ENCODE results near the gene REPS1. TPM values are rescaled to one million over a fixed set of nuclear protein-coding genes. Genes with fewer than 3 reads are reported as not detected.

The REPS1 gene
- total RNA-seq, 2 donors from 2014 or later = 29.7 to 35.2 TPM

- peaks cover 0 to 17% of the 10 kb centered on the region in 2 donors for H3K4me1 ChIP-seq
- no peaks in the 10 kb centered on the region for H3K9me3 ChIP-seq
- TF ChIP-seq, protein P1, sequence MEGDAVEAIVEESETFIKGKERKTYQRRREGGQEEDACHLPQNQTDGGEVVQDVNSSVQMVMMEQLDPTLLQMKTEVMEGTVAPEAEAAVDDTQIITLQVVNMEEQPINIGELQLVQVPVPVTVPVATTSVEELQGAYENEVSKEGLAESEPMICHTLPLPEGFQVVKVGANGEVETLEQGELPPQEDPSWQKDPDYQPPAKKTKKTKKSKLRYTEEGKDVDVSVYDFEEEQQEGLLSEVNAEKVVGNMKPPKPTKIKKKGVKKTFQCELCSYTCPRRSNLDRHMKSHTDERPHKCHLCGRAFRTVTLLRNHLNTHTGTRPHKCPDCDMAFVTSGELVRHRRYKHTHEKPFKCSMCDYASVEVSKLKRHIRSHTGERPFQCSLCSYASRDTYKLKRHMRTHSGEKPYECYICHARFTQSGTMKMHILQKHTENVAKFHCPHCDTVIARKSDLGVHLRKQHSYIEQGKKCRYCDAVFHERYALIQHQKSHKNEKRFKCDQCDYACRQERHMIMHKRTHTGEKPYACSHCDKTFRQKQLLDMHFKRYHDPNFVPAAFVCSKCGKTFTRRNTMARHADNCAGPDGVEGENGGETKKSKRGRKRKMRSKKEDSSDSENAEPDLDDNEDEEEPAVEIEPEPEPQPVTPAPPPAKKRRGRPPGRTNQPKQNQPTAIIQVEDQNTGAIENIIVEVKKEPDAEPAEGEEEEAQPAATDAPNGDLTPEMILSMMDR (IDR thresholded peaks at IDR 0.05) = no peak
- H3K4me3 ChIP-seq = no peak overlapping the region
- H3K36me3 ChIP-seq = no peaks in the 10 kb centered on the region
- no peaks in the 10 kb centered on the region for H3K27me3 ChIP-seq
- H3K27ac ChIP-seq = no peak overlapping the region
- DNase-seq (ENCODE audit: low spot score) = no peak
Observed at GRCh38 chr6:138957903-138958302, 30.1 kb downstream of the REPS1 start.

DNA sequence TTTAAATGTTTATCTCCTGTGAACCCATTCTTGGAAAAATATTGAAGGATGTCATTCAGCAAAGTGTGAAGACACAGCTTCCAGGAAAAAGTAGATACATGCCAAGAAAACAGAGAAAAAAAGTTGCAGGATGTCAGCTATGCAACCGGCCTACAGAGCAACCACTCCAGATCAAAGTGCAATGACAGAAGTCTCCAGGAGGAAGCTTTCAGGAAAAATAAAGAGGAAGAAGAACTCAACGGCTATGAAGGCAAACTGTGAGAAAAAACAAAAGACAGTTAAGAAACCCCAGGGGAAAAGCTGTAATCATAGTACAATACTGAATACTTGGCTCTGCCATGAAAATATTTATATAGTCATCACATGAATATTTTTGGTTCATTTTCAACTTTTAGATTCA is 30.6 kb downstream of the REPS1 start:
- Histone ChIP-seq H3K27me3 (no peaks in the 10 kb centered on the region), H3K27ac (no peak overlapping the region), H3K4me3 (no peak overlapping the region), H3K36me3 (no peaks in the 10 kb centered on the region), H3K4me1 (peaks cover 0 to 17% of the 10 kb centered on the region in 2 donors), H3K9me3 (no peaks in the 10 kb centered on the region)
- TF ChIP-seq, protein P1 (IDR thresholded peaks at IDR 0.05) = no peak
- DNase-seq (ENCODE audit: low spot score) = no peak

DNA sequence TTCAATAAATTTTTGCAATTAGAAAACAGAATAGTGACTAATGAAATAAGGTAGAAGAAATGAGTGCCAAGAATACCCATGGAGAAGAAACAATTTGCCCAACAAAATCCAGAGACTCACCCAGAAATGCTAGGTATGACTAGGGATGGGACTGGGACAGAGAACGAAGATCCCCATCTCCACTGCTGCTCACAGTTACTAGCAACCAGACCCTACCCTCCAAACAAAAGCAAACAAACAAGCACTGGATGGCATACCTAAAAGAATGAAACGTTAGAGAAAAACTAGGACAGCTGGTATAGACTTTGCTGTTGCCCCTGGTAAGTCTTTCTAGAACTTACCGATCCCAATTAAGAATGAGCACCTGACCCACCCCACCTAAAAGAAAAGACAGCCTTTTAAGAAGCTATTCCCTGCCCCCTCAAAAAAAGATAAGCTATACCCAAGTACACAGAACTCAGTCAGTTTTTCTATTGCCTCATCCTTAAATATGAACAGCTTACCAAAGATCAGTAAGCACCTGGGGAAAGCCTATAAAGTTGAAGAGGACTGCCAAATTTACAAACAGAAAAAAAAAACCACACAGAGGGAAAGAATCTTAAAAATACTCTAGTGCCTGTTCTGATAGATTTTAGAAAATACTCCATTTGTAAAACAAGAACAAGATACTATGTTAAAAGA is 31.7 kb downstream of the REPS1 start:
- H3K4me1 ChIP-seq = peaks cover 0 to 17% of the 10 kb centered on the region in 2 donors
- H3K36me3 ChIP-seq = no peaks in the 10 kb centered on the region
- H3K27me3 ChIP-seq = no peaks in the 10 kb centered on the region
- H3K4me3 ChIP-seq = no peak overlapping the region
- TF ChIP-seq, protein P1 (IDR thresholded peaks at IDR 0.05) = no peak
- no peak overlapping the region for H3K27ac ChIP-seq
- DNase-seq (ENCODE audit: low spot score) = no peak
- no peaks in the 10 kb centered on the region for H3K9me3 ChIP-seq

DNA sequence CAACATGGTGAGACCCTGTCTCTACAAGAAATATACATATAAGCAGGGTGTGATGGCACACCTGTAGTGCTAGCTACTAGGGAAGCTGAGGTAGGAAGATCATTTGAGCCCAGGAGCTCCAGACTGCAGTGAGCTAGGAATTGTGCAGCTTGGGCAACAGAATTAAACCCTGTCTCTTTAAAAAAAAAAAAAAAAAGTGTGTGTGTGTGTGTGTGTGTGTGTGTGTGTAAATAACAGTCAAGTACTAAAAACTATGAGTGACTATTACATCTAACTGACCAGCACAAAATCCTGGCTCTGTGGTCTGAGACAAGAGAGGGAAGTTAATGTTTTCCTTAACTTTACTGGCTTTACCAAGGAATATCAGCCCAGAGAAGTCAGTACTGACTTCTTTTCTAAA is 32.8 kb downstream of the REPS1 start:
- H3K4me3 ChIP-seq = no peak overlapping the region
- H3K27me3 ChIP-seq = no peaks in the 10 kb centered on the region
- DNase-seq (ENCODE audit: low spot score) = no peak
- TF ChIP-seq, protein P1 (IDR thresholded peaks at IDR 0.05) = no peak
- no peaks in the 10 kb centered on the region for H3K9me3 ChIP-seq
- peaks cover 0 to 17% of the 10 kb centered on the region in 2 donors for H3K4me1 ChIP-seq
- no peak overlapping the region for H3K27ac ChIP-seq
- no peaks in the 10 kb centered on the region for H3K36me3 ChIP-seq

DNA sequence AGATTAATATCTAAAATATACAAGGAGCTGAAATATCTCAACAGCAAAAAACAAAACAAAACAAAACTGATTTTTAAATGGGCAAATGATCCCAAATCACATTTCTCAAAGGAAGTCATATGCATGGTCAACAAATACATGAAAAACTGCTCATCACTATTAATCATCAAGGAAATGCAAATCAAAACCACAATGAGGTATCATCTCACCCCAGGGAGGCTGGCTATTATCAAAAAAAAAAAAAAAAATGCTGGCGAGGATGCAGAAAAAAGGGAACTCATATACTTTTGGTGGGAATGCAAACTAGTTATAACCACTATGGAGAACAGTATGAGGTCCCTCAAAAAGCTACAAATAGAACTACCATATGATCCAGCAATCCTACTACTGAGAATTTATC is 34.6 kb downstream of the REPS1 start:
- TF ChIP-seq, protein P1 (IDR thresholded peaks at IDR 0.05) = no peak
- no peak for DNase-seq (ENCODE audit: low spot score)
- H3K4me1 ChIP-seq = peaks cover 0 to 16% of the 10 kb centered on the region in 2 donors

More for the DNA sequence above, 34.6 kb downstream of the REPS1 start:
- no peaks in the 10 kb centered on the region for H3K27me3 ChIP-seq
- H3K27ac ChIP-seq = no peak overlapping the region
- no peak overlapping the region for H3K4me3 ChIP-seq
- no peaks in the 10 kb centered on the region for H3K36me3 ChIP-seq
- no peaks in the 10 kb centered on the region for H3K9me3 ChIP-seq
